ELR (cell line): ENCODE measurements around the gene ABCF1.

Experiments used
- DNase-seq: peaks from one replicate; pipeline ENCODE4 v3.0.0-alpha.2; 2015; ENCODE audit warnings: low read depth

The ABCF1 gene

DNA sequence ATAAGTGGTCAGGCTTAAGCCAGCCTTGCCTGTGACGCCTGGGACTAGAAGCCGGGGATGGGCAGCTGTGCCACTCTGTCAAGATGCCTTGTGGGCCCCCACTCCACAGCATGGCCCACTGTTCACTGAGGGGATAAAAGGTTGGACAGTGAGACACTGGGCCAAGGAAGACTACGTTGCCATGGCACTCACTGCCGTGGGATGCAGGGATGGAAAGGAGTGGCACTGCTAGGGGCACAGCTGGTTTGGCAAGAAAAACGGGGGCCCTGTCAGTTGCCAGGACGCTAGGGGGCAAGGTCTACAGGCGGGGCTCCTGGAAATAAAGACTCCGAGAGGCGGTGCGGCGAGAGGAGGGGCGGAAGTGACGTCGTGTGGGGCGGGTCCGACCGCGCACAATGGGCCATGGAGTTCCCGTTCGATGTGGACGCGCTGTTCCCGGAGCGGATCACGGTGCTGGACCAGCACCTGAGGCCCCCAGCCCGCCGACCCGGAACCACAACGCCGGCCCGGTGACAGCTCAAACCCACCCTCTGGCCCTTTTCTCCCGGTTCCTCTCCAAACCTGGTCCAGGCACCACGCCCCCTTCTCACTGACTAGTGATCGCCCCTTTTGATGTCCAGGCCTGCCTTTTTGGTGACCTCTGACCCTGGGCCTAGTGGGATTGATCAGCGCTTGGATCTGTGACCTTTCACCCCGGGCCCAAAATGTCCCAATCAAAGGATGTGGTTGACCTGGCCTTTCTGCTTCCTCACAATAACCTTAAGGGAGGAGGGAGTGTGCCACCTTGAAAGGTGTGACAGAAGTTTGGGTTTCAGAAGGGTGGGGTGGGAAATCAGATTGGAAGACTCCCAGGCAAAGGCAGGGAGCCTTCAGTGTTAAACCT, 55.5 kb downstream of the ABCF1 start, which contains the start of gene ATAT1:
ATAT1 (plus strand) TSS at position 391 of the 883 bp plus-strand sequence.
- peak; percentile 89 for DNase-seq

DNA sequence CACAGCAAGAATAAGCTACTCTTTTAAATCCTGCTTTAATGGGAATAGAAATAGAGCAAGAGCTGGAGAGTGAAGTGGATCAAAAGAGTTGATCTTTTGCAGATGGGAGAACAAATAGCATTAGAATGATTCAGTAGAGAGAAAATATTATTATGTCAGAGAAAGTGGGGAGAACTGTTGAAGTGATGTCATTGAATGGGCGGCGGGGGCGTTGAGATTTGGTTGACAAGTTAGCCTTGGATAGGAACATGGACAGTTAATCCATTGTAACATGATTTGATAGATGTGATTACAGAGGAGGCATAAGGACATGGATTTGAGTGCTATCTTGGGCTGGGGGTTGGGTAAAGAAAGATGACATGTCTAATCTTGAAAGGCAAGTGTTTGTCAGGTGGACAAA, 64.6 kb downstream of the ABCF1 start:
- DNase-seq = no peak

DNA sequence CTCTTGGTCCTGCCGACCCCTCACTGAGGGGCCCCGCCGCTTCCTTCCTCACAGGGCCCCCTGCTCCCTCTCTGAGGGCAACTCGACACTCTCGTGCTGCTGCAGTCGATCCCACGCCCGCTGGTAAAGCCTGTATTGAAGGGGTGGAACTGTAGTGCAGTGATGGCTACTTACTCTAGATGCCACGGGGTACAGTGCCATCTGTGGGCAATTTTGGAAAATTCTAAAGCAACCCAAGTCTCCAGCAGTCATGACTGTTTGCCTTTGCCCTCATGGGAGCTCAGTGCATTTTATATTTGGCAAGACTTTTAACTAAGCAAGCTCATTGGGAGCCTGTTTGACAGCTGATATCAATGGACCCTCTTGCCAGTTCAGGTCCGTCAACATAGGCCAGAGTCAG, 69.2 kb downstream of the ABCF1 start:
- DNase-seq = no peak

DNA sequence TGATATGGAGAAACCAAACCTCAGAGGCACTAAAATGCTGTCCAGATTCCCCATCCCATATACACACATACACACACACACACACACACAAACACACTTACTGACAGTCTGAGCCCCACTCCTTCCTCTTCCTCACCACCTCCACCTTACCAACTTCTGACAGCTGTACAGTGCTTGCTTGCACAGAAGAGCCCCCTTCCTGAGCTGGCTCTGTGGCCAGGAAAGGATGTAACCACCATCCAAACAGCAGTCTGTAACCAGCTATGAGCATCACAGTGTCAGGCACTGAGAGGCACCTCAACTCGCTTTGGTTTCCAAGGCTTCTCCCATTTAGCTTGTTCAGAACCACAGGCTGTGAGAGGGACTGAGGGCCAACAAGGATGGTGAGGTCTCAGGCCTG, 69.8 kb downstream of the ABCF1 start:
- no peak for DNase-seq
